ENCODE results near the gene CHST3. TPM values are rescaled to one million over a fixed set of nuclear protein-coding genes. Genes with fewer than 3 reads are reported as not detected.

CHST3 gene
- total and polyA plus RNA-seq, 4 experiments from 2014 or later: not detected

- H3K27ac ChIP-seq (ENCODE audit: low read depth, low read length): no peak overlapping the region
- peak overlapping the region; percentile 50 to 92 (median 82) for H3K27ac Mint-ChIP-seq
- no peaks in the 10 kb centered on the region for H3K27me3 ChIP-seq (ENCODE audit: insufficient read depth, low read length)
- CTCF ChIA-PET (ENCODE audit: partially characterized antibody): interaction anchor here (0.6 to 6.7 kb wide), 8 partner anchors 10 to 1455 kb away, joined by 3 to 61 read pairs (median 5); no protein-coding TSS in a partner anchor
- DNase-seq: peak in 1 of 5 donors; percentile 65
- H3K9me3 ChIP-seq (ENCODE audit: control insufficient read depth in 1 of 2, low read length in 2 of 2): no peaks in the 10 kb centered on the region
- peaks cover 0 to 10% (median 0%) of the 10 kb centered on the region in 8 donors for H3K9me3 Mint-ChIP-seq
- peaks cover 5% of the 10 kb centered on the region for H3K4me1 ChIP-seq (ENCODE audit: insufficient read depth, low read length)
- H3K4me1 Mint-ChIP-seq: peaks cover 16 to 49% (median 25%) of the 10 kb centered on the region in 4 donors
- peaks cover 13 to 41% of the 10 kb centered on the region in 2 donors for H3K36me3 Mint-ChIP-seq
- peak overlapping the region in 3 of 8 donors; percentile 31 to 63 (median 50) for H3K4me3 Mint-ChIP-seq
- H3K4me3 ChIP-seq (ENCODE audit: low read length in 2 of 2): no peak overlapping the region
- peaks cover 25% of the 10 kb centered on the region for H3K36me3 ChIP-seq (ENCODE audit: insufficient read depth, low read length)
- H3K27me3 Mint-ChIP-seq: no peaks in the 10 kb centered on the region
- POLR2A ChIA-PET (ENCODE audit: partially characterized antibody): interaction anchor here (0.8 to 22.3 kb wide), 16 partner anchors 8 to 276 kb away, joined by 3 to 329 read pairs (median 4); partner anchors contain the start of genes ANAPC16, ASCC1 and SPOCK2
- intact Hi-C loops (cut with micrococcal nuclease): no loop called here
These were observed 95.0 kb downstream of the CHST3 start for GRCh38 chr10:72058989-72059842.

- H3K27ac Mint-ChIP-seq: peak overlapping the region; percentile 72 to 92 (median 82)
- Histone ChIP-seq H3K27ac (ENCODE audit: low read depth, low read length) (no peak overlapping the region), H3K9me3 (ENCODE audit: control insufficient read depth in 1 of 2, low read length in 2 of 2) (no peaks in the 10 kb centered on the region), H3K4me1 (ENCODE audit: insufficient read depth, low read length) (peaks cover 5% of the 10 kb centered on the region), H3K27me3 (ENCODE audit: insufficient read depth, low read length) (no peaks in the 10 kb centered on the region), H3K36me3 (ENCODE audit: insufficient read depth, low read length) (peaks cover 29% of the 10 kb centered on the region), H3K4me3 (ENCODE audit: low read length in 2 of 2) (no peak overlapping the region)
- H3K9me3 Mint-ChIP-seq: peaks cover 0 to 12% (median 0%) of the 10 kb centered on the region in 8 donors
- H3K36me3 Mint-ChIP-seq: peaks cover 16 to 46% of the 10 kb centered on the region in 2 donors
- intact Hi-C loops (cut with micrococcal nuclease): loop anchor here (5.0 kb wide), 1 partner anchor 157 kb away; the partner anchor contains the start of genes ANAPC16 and ASCC1
- DNase-seq: peak in 1 of 5 donors; percentile 48
- POLR2A ChIA-PET (ENCODE audit: partially characterized antibody): interaction anchor here (0.6 to 22.3 kb wide), 16 partner anchors 9 to 684 kb away, joined by 3 to 329 read pairs (median 6); partner anchors contain the start of genes ANAPC16, ASCC1 and SPOCK2
- peak overlapping the region in 5 of 8 donors; percentile 21 to 63 (median 49) for H3K4me3 Mint-ChIP-seq
- H3K4me1 Mint-ChIP-seq: peaks cover 17 to 49% (median 23%) of the 10 kb centered on the region in 4 donors
- CTCF ChIA-PET (ENCODE audit: partially characterized antibody): interaction anchor here (0.8 to 6.7 kb wide), 7 partner anchors 11 to 278 kb away, joined by 3 to 61 read pairs (median 7); no protein-coding TSS in a partner anchor
- no peaks in the 10 kb centered on the region for H3K27me3 Mint-ChIP-seq
These were observed 95.9 kb downstream of the CHST3 start for GRCh38 chr10:72059843-72060822.

- intact Hi-C loops (cut with micrococcal nuclease): loop anchor here (5.0 kb wide), 1 partner anchor 156 kb away; the partner anchor contains the start of genes ANAPC16 and ASCC1
- Mint-ChIP-seq H3K4me1 (peaks cover 17 to 49% (median 23%) of the 10 kb centered on the region in 4 donors), H3K27ac (peak overlapping the region in 6 of 7 donors; percentile 68 to 92 (median 83)), H3K36me3 (peaks cover 21 to 59% of the 10 kb centered on the region in 2 donors), H3K9me3 (peaks cover 0 to 10% (median 0%) of the 10 kb centered on the region in 8 donors), H3K4me3 (peak overlapping the region in 3 of 8 donors; percentile 34 to 71 (median 36)), H3K27me3 (no peaks in the 10 kb centered on the region)
- H3K36me3 ChIP-seq (ENCODE audit: insufficient read depth, low read length): peaks cover 43% of the 10 kb centered on the region
- H3K4me1 ChIP-seq (ENCODE audit: insufficient read depth, low read length): peaks cover 5% of the 10 kb centered on the region
- DNase-seq: no peak
- no peaks in the 10 kb centered on the region for H3K9me3 ChIP-seq (ENCODE audit: control insufficient read depth in 1 of 2, low read length in 2 of 2)
- no peaks in the 10 kb centered on the region for H3K27me3 ChIP-seq (ENCODE audit: insufficient read depth, low read length)
- no peak overlapping the region for H3K4me3 ChIP-seq (ENCODE audit: low read length in 2 of 2)
- CTCF ChIA-PET (ENCODE audit: partially characterized antibody): interaction anchor here (0.6 to 6.7 kb wide), 7 partner anchors 13 to 276 kb away, joined by 3 to 61 read pairs (median 3); partner anchors contain the start of gene SPOCK2
- H3K27ac ChIP-seq (ENCODE audit: low read depth, low read length): no peak overlapping the region
- POLR2A ChIA-PET (ENCODE audit: partially characterized antibody): interaction anchor here (0.9 to 22.3 kb wide), 7 partner anchors 8 to 193 kb away, joined by 3 to 329 read pairs (median 7); partner anchors contain the start of gene SPOCK2
These were observed 97.3 kb downstream of the CHST3 start for GRCh38 chr10:72061491-72061890.

GRCh38 chr10:72061930-72062329 lies 97.7 kb downstream of the CHST3 start:
- POLR2A ChIA-PET (ENCODE audit: partially characterized antibody): interaction anchor here (1.1 to 22.3 kb wide), 6 partner anchors 8 to 193 kb away, joined by 3 to 329 read pairs (median 10); partner anchors contain the start of gene SPOCK2
- DNase-seq: no peak
- H3K27me3 ChIP-seq (ENCODE audit: insufficient read depth, low read length): no peaks in the 10 kb centered on the region
- peak overlapping the region in 6 of 7 donors; percentile 13 to 91 (median 80) for H3K27ac Mint-ChIP-seq
- H3K27me3 Mint-ChIP-seq: no peaks in the 10 kb centered on the region
- H3K4me3 Mint-ChIP-seq: peak overlapping the region in 4 of 8 donors; percentile 34 to 71 (median 41)
- H3K4me3 ChIP-seq (ENCODE audit: low read length in 2 of 2): no peak overlapping the region
- H3K27ac ChIP-seq (ENCODE audit: low read depth, low read length): no peak overlapping the region
- CTCF ChIA-PET (ENCODE audit: partially characterized antibody): interaction anchor here (0.6 to 6.7 kb wide), 7 partner anchors 13 to 276 kb away, joined by 3 to 61 read pairs (median 3); partner anchors contain the start of gene SPOCK2
- intact Hi-C loops (cut with micrococcal nuclease): loop anchor here (5.0 kb wide), 1 partner anchor 155 kb away; the partner anchor contains the start of genes ANAPC16 and ASCC1
- peaks cover 5% of the 10 kb centered on the region for H3K4me1 ChIP-seq (ENCODE audit: insufficient read depth, low read length)
- H3K36me3 ChIP-seq (ENCODE audit: insufficient read depth, low read length): peaks cover 47% of the 10 kb centered on the region
- H3K9me3 ChIP-seq (ENCODE audit: control insufficient read depth in 1 of 2, low read length in 2 of 2): no peaks in the 10 kb centered on the region
- H3K36me3 Mint-ChIP-seq: peaks cover 23 to 63% of the 10 kb centered on the region in 2 donors
- H3K9me3 Mint-ChIP-seq: peaks cover 0 to 7% (median 0%) of the 10 kb centered on the region in 8 donors
- peaks cover 17 to 49% (median 23%) of the 10 kb centered on the region in 4 donors for H3K4me1 Mint-ChIP-seq

- peak in 2 of 5 donors; percentile 32 to 60 for DNase-seq
- Mint-ChIP-seq H3K4me3 (peak overlapping the region in 2 of 8 donors; percentile 36 to 39), H3K36me3 (peaks cover 27 to 68% of the 10 kb centered on the region in 2 donors), H3K4me1 (peaks cover 16 to 49% (median 21%) of the 10 kb centered on the region in 4 donors), H3K27me3 (no peaks in the 10 kb centered on the region), H3K27ac (peak overlapping the region in 4 of 7 donors; percentile 19 to 91 (median 68)), H3K9me3 (peaks cover 0 to 7% (median 0%) of the 10 kb centered on the region in 8 donors)
- POLR2A ChIA-PET (ENCODE audit: partially characterized antibody): interaction anchor here (1.1 to 22.3 kb wide), 4 partner anchors 7 to 53 kb away, joined by 3 to 329 read pairs (median 45); partner anchors contain the start of gene SPOCK2
- CTCF ChIA-PET (ENCODE audit: partially characterized antibody): interaction anchor here (1.1 to 6.7 kb wide), 5 partner anchors 14 to 275 kb away, joined by 3 to 61 read pairs (median 8); partner anchors contain the start of gene SPOCK2
- Histone ChIP-seq H3K36me3 (ENCODE audit: insufficient read depth, low read length) (peaks cover 52% of the 10 kb centered on the region), H3K27me3 (ENCODE audit: insufficient read depth, low read length) (no peaks in the 10 kb centered on the region), H3K27ac (ENCODE audit: low read depth, low read length) (no peak overlapping the region), H3K9me3 (ENCODE audit: control insufficient read depth in 1 of 2, low read length in 2 of 2) (no peaks in the 10 kb centered on the region), H3K4me1 (ENCODE audit: insufficient read depth, low read length) (peaks cover 5% of the 10 kb centered on the region), H3K4me3 (ENCODE audit: low read length in 2 of 2) (no peak overlapping the region)
- intact Hi-C loops (cut with micrococcal nuclease): loop anchor here (5.0 kb wide), 1 partner anchor 155 kb away; the partner anchor contains the start of genes ANAPC16 and ASCC1
These were observed 98.2 kb downstream of the CHST3 start for GRCh38 chr10:72062382-72062781.

All from CD4-positive, alpha-beta memory T cell (primary cell).